Measurements from ENCODE around the gene MRTO4. TPM values are rescaled to one million over a fixed set of nuclear protein-coding genes. Genes with fewer than 3 reads are reported as not detected.
A peak's percentile ranks its signal among the peaks of the same experiment; 100 is the strongest.
"Not testable (repeated sequence)": the region's sequence is repeated elsewhere in the genome, so short reads cannot be mapped to it uniquely, and the experiment has no call there.

The MRTO4 gene
- total and polyA plus RNA-seq, 7 experiments from 2014 or later, result 17.1 to 42.3 (median 22.5) TPM

- Mint-ChIP-seq H3K4me3 (no peak overlapping the region), H3K27me3 (no peaks in the 10 kb centered on the region), H3K27ac (peak overlapping the region in 1 of 9 donors; percentile 39), H3K36me3 (peaks cover 14 to 46% (median 42%) of the 10 kb centered on the region in 5 donors), H3K4me1 (peaks cover 4 to 18% (median 8%) of the 10 kb centered on the region in 7 donors), H3K9me3 (no peaks in the 10 kb centered on the region)
- ATAC-seq, result no peak
- intact Hi-C loops (cut with micrococcal nuclease), result no loop called here
- H3K4me3 ChIP-seq (ENCODE audit: low read length), result no peak overlapping the region
- H3K4me1 ChIP-seq (ENCODE audit: control insufficient read depth in 2 of 2, insufficient read depth in 2 of 2, low read length in 2 of 2), result no peaks in the 10 kb centered on the region
- no peak overlapping the region for H3K27ac ChIP-seq (ENCODE audit: low read depth, low read length)
- H3K9me3 ChIP-seq (ENCODE audit: control insufficient read depth in 2 of 3, low read length in 3 of 3), result no peaks in the 10 kb centered on the region
- H3K36me3 ChIP-seq (ENCODE audit: control insufficient read depth in 2 of 3, insufficient read depth in 3 of 3, low read length in 3 of 3), result peaks cover 6 to 87% (median 16%) of the 10 kb centered on the region in 3 experiments
- no peaks in the 10 kb centered on the region for H3K27me3 ChIP-seq (ENCODE audit: control insufficient read depth in 2 of 2, insufficient read depth in 2 of 2, low read length in 2 of 2)
- no peak for DNase-seq
- ChIA-PET POLR2A (interaction anchor here (0.6 kb wide), 1 partner anchor 89 kb away, joined by 3 read pairs; no protein-coding TSS in a partner anchor), CTCF (no interaction called here)
Measured at GRCh38 chr1:19220991-19221390, 30.6 kb upstream of the MRTO4 start.

DNA sequence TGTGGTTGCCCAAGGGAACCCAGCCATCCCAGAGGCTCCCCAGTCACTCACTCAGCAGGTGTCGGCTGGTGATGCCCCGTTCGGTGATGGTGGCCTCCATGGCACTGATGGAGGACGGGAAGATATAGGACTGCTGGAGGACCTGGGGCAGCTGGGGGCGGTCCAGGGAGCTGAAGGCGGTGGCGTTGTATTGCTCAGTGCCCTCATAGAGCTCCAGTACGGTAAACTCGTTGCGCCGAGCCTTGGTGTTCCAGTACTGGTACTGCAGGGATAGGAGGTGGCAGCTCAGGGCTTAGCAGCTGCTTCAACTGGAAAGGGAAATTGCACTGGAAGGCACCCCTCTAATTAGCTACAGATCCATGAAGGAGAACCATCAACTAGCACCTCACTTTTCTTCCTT is 29.0 kb upstream of the MRTO4 start:
- intact Hi-C loops (cut with micrococcal nuclease), result no loop called here
- no peak for DNase-seq
- POLR2A ChIA-PET, result no interaction called here
- peaks cover 14 to 50% (median 41%) of the 10 kb centered on the region in 5 donors for H3K36me3 Mint-ChIP-seq
- H3K9me3 ChIP-seq (ENCODE audit: control insufficient read depth in 2 of 3, low read length in 3 of 3), result no peaks in the 10 kb centered on the region
- no peaks in the 10 kb centered on the region for H3K4me1 ChIP-seq (ENCODE audit: control insufficient read depth in 2 of 2, insufficient read depth in 2 of 2, low read length in 2 of 2)
- H3K27ac Mint-ChIP-seq, result peak overlapping the region in 1 of 9 donors; percentile 69
- H3K27ac ChIP-seq (ENCODE audit: low read depth, low read length), result no peak overlapping the region
- no peak overlapping the region for H3K4me3 ChIP-seq (ENCODE audit: low read length)
- H3K27me3 ChIP-seq (ENCODE audit: control insufficient read depth in 2 of 2, insufficient read depth in 2 of 2, low read length in 2 of 2), result no peaks in the 10 kb centered on the region
- H3K27me3 Mint-ChIP-seq, result no peaks in the 10 kb centered on the region
- CTCF ChIA-PET, result interaction anchor here (1.0 kb wide), 1 partner anchor 10 kb away, joined by 3 read pairs; no protein-coding TSS in a partner anchor
- peaks cover 3 to 17% (median 8%) of the 10 kb centered on the region in 7 donors for H3K4me1 Mint-ChIP-seq
- H3K4me3 Mint-ChIP-seq, result no peak overlapping the region
- no peak for ATAC-seq
- H3K36me3 ChIP-seq (ENCODE audit: control insufficient read depth in 2 of 3, insufficient read depth in 3 of 3, low read length in 3 of 3), result peaks cover 6 to 96% (median 25%) of the 10 kb centered on the region in 3 experiments
- H3K9me3 Mint-ChIP-seq, result no peaks in the 10 kb centered on the region

GRCh38 chr1:19222979-19223824 is 28.4 kb upstream of the MRTO4 start:
- DNase-seq, result no peak
- POLR2A ChIA-PET, result no interaction called here
- no peak overlapping the region for H3K4me3 Mint-ChIP-seq
- Histone ChIP-seq H3K27ac (ENCODE audit: low read depth, low read length) (no peak overlapping the region), H3K27me3 (ENCODE audit: control insufficient read depth in 2 of 2, insufficient read depth in 2 of 2, low read length in 2 of 2) (no peaks in the 10 kb centered on the region), H3K4me1 (ENCODE audit: control insufficient read depth in 2 of 2, insufficient read depth in 2 of 2, low read length in 2 of 2) (no peaks in the 10 kb centered on the region), H3K9me3 (ENCODE audit: control insufficient read depth in 2 of 3, low read length in 3 of 3) (no peaks in the 10 kb centered on the region), H3K36me3 (ENCODE audit: control insufficient read depth in 2 of 3, insufficient read depth in 3 of 3, low read length in 3 of 3) (peaks cover 6 to 94% (median 25%) of the 10 kb centered on the region in 3 experiments), H3K4me3 (ENCODE audit: low read length) (no peak overlapping the region)
- H3K9me3 Mint-ChIP-seq, result no peaks in the 10 kb centered on the region
- no peaks in the 10 kb centered on the region for H3K27me3 Mint-ChIP-seq
- H3K27ac Mint-ChIP-seq, result no peak overlapping the region
- H3K4me1 Mint-ChIP-seq, result peaks cover 0 to 17% (median 5%) of the 10 kb centered on the region in 7 donors
- intact Hi-C loops (cut with micrococcal nuclease), result no loop called here
- CTCF ChIA-PET, result interaction anchor here (1.0 kb wide), 1 partner anchor 9 kb away, joined by 3 read pairs; no protein-coding TSS in a partner anchor
- ATAC-seq, result no peak
- peaks cover 14 to 50% (median 41%) of the 10 kb centered on the region in 5 donors for H3K36me3 Mint-ChIP-seq

DNA sequence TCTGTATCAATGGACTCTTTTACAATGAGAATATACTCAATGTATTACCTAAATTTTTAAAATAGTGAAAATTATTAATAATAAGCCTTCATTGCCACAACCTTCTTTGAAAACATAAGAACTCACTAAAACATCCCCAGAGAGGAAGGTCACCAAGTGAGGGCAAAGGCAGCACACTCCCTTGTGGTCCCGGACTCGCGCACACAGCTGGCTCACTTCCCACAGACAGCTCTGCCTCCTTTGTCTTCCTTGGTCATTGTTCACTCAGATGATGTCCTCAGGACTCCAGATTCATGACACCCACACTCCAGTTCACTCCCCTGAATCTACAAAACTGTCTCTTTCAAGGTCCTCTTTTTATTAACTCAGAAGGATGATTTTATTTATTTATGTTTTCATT is 22.4 kb upstream of the MRTO4 start:
- Histone ChIP-seq H3K4me3 (ENCODE audit: low read length) (no peak overlapping the region), H3K27me3 (ENCODE audit: control insufficient read depth in 2 of 2, insufficient read depth in 2 of 2, low read length in 2 of 2) (no peaks in the 10 kb centered on the region), H3K9me3 (ENCODE audit: control insufficient read depth in 2 of 3, low read length in 3 of 3) (no peaks in the 10 kb centered on the region), H3K4me1 (ENCODE audit: control insufficient read depth in 2 of 2, insufficient read depth in 2 of 2, low read length in 2 of 2) (no peaks in the 10 kb centered on the region), H3K36me3 (ENCODE audit: control insufficient read depth in 2 of 3, insufficient read depth in 3 of 3, low read length in 3 of 3) (peaks cover 16 to 89% (median 19%) of the 10 kb centered on the region in 3 experiments), H3K27ac (ENCODE audit: low read depth, low read length) (no peak overlapping the region)
- ATAC-seq (no peak), DNase-seq (no peak)
- Mint-ChIP-seq H3K36me3 (peaks cover 11 to 46% (median 25%) of the 10 kb centered on the region in 5 donors), H3K4me3 (no peak overlapping the region), H3K27ac (no peak overlapping the region), H3K9me3 (no peaks in the 10 kb centered on the region), H3K4me1 (peaks cover 0 to 5% (median 0%) of the 10 kb centered on the region in 7 donors), H3K27me3 (no peaks in the 10 kb centered on the region)
- intact Hi-C loops (cut with micrococcal nuclease), result no loop called here
- CTCF ChIA-PET, result no interaction called here
- POLR2A ChIA-PET, result no interaction called here

GRCh38 chr1:19229828-19230325 is 21.7 kb upstream of the MRTO4 start:
- Mint-ChIP-seq H3K36me3 (peaks cover 5 to 40% (median 22%) of the 10 kb centered on the region in 5 donors), H3K9me3 (no peaks in the 10 kb centered on the region), H3K27ac (no peak overlapping the region), H3K4me3 (no peak overlapping the region), H3K4me1 (peaks cover 0 to 5% (median 0%) of the 10 kb centered on the region in 7 donors), H3K27me3 (no peaks in the 10 kb centered on the region)
- CTCF ChIA-PET, result no interaction called here
- H3K36me3 ChIP-seq (ENCODE audit: control insufficient read depth in 2 of 3, insufficient read depth in 3 of 3, low read length in 3 of 3), result peaks cover 16 to 89% (median 19%) of the 10 kb centered on the region in 3 experiments
- H3K27ac ChIP-seq (ENCODE audit: low read depth, low read length), result no peak overlapping the region
- DNase-seq, result no peak
- no peaks in the 10 kb centered on the region for H3K27me3 ChIP-seq (ENCODE audit: control insufficient read depth in 2 of 2, insufficient read depth in 2 of 2, low read length in 2 of 2)
- H3K4me1 ChIP-seq (ENCODE audit: control insufficient read depth in 2 of 2, insufficient read depth in 2 of 2, low read length in 2 of 2), result no peaks in the 10 kb centered on the region
- intact Hi-C loops (cut with micrococcal nuclease), result no loop called here
- POLR2A ChIA-PET, result no interaction called here
- no peaks in the 10 kb centered on the region for H3K9me3 ChIP-seq (ENCODE audit: control insufficient read depth in 2 of 3, low read length in 3 of 3)
- no peak for ATAC-seq
- no peak overlapping the region for H3K4me3 ChIP-seq (ENCODE audit: low read length)

- peaks cover 5 to 39% (median 18%) of the 10 kb centered on the region in 5 donors for H3K36me3 Mint-ChIP-seq
- intact Hi-C loops (cut with micrococcal nuclease); H3K4me3 Mint-ChIP-seq; H3K9me3 Mint-ChIP-seq; H3K4me1 Mint-ChIP-seq; H3K9me3 ChIP-seq (ENCODE audit: control insufficient read depth in 2 of 3, low read length in 3 of 3); H3K4me3 ChIP-seq (ENCODE audit: low read length); DNase-seq; H3K27ac ChIP-seq (ENCODE audit: low read depth, low read length); H3K27me3 Mint-ChIP-seq; H3K27me3 ChIP-seq (ENCODE audit: control insufficient read depth in 2 of 2, insufficient read depth in 2 of 2, low read length in 2 of 2); H3K4me1 ChIP-seq (ENCODE audit: control insufficient read depth in 2 of 2, insufficient read depth in 2 of 2, low read length in 2 of 2); ATAC-seq: not testable (repeated sequence)
- H3K27ac Mint-ChIP-seq, result peak overlapping the region in 3 of 9 donors; percentile 31 to 51 (median 46)
- POLR2A ChIA-PET, result interaction anchor here (1.2 kb wide), 1 partner anchor 9 kb away, joined by 4 read pairs; no protein-coding TSS in a partner anchor
- H3K36me3 ChIP-seq (ENCODE audit: control insufficient read depth in 2 of 3, insufficient read depth in 3 of 3, low read length in 3 of 3), result peaks cover 16 to 76% (median 16%) of the 10 kb centered on the region in 3 experiments
- CTCF ChIA-PET, result interaction anchor here (1.0 kb wide), 1 partner anchor 9 kb away, joined by 3 read pairs; no protein-coding TSS in a partner anchor
Measured at GRCh38 chr1:19231736-19232523, 19.7 kb upstream of the MRTO4 start.
